Limb (tissue), 2 donors: ENCODE measurements around the gene ABHD17A.
A peak's percentile ranks its signal among the peaks of the same experiment; 100 is the strongest.

Source experiments
- DNase-seq, 2 donors: peaks; one replicate each; pipeline ENCODE4 v3.0.0-alpha.2; 2016; ENCODE audit errors: extremely low spot score in 2 of 2

ABHD17A gene

GRCh38 chr19:1853295-1854038 lies 31.8 kb downstream of the ABHD17A start:
- DNase-seq, result peak in 1 of 2 donors; percentile 81

GRCh38 chr19:1852581-1853128 lies 32.6 kb downstream of the ABHD17A start:
- DNase-seq, result no peak

- DNase-seq, result peak; percentile 47 to 84
Observed at GRCh38 chr19:1851654-1852580, 33.4 kb downstream of the ABHD17A start.

- DNase-seq, result no peak
Observed at GRCh38 chr19:1850809-1851653, 34.3 kb downstream of the ABHD17A start.

- DNase-seq, result no peak
Observed at GRCh38 chr19:1849886-1850398, 35.4 kb downstream of the ABHD17A start.

GRCh38 chr19:1849132-1849474 lies 36.2 kb downstream of the ABHD17A start:
- no peak for DNase-seq

GRCh38 chr19:1848399-1849131 lies 36.7 kb downstream of the ABHD17A start, which contains the start of gene REXO1:
REXO1 (minus strand) TSS chr19:1848483; CDS start chr19:1848358, 125 bp downstream.
- peak; percentile 94 to 98 for DNase-seq

- DNase-seq, result peak in 1 of 2 donors; percentile 66
Observed at GRCh38 chr19:1847684-1848398, 37.5 kb downstream of the ABHD17A start.

- no peak for DNase-seq
Observed at GRCh38 chr19:1847348-1847683, 38.0 kb downstream of the ABHD17A start.

- no peak for DNase-seq
Observed at GRCh38 chr19:1846517-1847204, 38.6 kb downstream of the ABHD17A start.

GRCh38 chr19:1845642-1846041 lies 39.7 kb downstream of the ABHD17A start:
- no peak for DNase-seq

GRCh38 chr19:1845125-1845515 lies 40.2 kb downstream of the ABHD17A start:
- no peak for DNase-seq

GRCh38 chr19:1844513-1845124 lies 40.7 kb downstream of the ABHD17A start:
- DNase-seq, result no peak

GRCh38 chr19:1843646-1844394 lies 41.5 kb downstream of the ABHD17A start:
- DNase-seq, result no peak

- DNase-seq, result no peak
Observed at GRCh38 chr19:1843116-1843515, 42.2 kb downstream of the ABHD17A start.

- no peak for DNase-seq
Observed at GRCh38 chr19:1841209-1841924, 43.9 kb downstream of the ABHD17A start.

GRCh38 chr19:1840541-1841115 lies 44.7 kb downstream of the ABHD17A start:
- DNase-seq, result no peak
